Thyroid gland (tissue), 4 donors: ENCODE data around the gene SFXN5.

Experiments used
- CTCF ChIP-seq, 6 experiments: fragments of 200-600 bp in 3 of 6; fragments of 450-650 bp in 3 of 6; sonication (generic) in 3 of 6; IDR thresholded peaks; one replicate each; pipeline ENCODE4 v1.5.1; 2016 to 2019; ENCODE audit warnings: antibody characterized with exemption in 6 of 6, mild to moderate bottlenecking in 2 of 6, inconsistent platforms in 1 of 6, moderate library complexity in 1 of 6
- POLR2A ChIP-seq, 2 donors: fragments of 450-650 bp; IDR thresholded peaks; one replicate each; pipeline ENCODE4 v1.6.1; 2017; ENCODE audit warnings: antibody characterized with exemption in 2 of 2, mild to moderate bottlenecking in 2 of 2, moderate library complexity in 1 of 2

- no peak for TF ChIP-seq CTCF (IDR thresholded peaks at IDR 0.05)
- TF ChIP-seq POLR2A (IDR thresholded peaks at IDR 0.05), result no peak
Measured at GRCh38 chr2:72979896-72980295, 91.6 kb downstream of the SFXN5 start.
